GM21786 (cell line): ENCODE data around the gene KIF18B.

Experiments
- ATAC-seq: cut with Tn5 transposase; IDR thresholded peaks from one replicate; pipeline ENCODE4 v1.9.1; 2021; ENCODE audit not compliant: unreplicated experiment

The KIF18B gene

GRCh38 chr17:44947461-44948314, at the start of gene KIF18B:
Gene KIF18B, minus strand, starts transcription at chr17:44947773. Its CDS starts 11,429 bp downstream, at chr17:44936344.
- peak; percentile 94 for ATAC-seq

GRCh38 chr17:44996304-44996703, 48.7 kb upstream of the KIF18B start:
- ATAC-seq = no peak

GRCh38 chr17:44995436-44996001, 47.9 kb upstream of the KIF18B start:
- no peak for ATAC-seq

- no peak for ATAC-seq
Observed at GRCh38 chr17:44992242-44992939, 44.8 kb upstream of the KIF18B start.

- ATAC-seq = no peak
Observed at GRCh38 chr17:44990994-44991393, 43.4 kb upstream of the KIF18B start.

- no peak for ATAC-seq
Observed at GRCh38 chr17:44989552-44990138, 42.1 kb upstream of the KIF18B start.

- no peak for ATAC-seq
Observed at GRCh38 chr17:44988044-44988942, 40.7 kb upstream of the KIF18B start.

GRCh38 chr17:44983563-44983962, 36.0 kb upstream of the KIF18B start:
- no peak for ATAC-seq

- no peak for ATAC-seq
Observed at GRCh38 chr17:44982113-44982702, 34.6 kb upstream of the KIF18B start.

- no peak for ATAC-seq
Observed at GRCh38 chr17:44981221-44981968, 33.8 kb upstream of the KIF18B start.

GRCh38 chr17:44979426-44979995, 31.9 kb upstream of the KIF18B start:
- ATAC-seq = no peak

GRCh38 chr17:44978807-44979206, 31.2 kb upstream of the KIF18B start:
- no peak for ATAC-seq

GRCh38 chr17:44977814-44978550, 30.4 kb upstream of the KIF18B start:
- ATAC-seq = no peak

GRCh38 chr17:44977065-44977464, 29.5 kb upstream of the KIF18B start:
- ATAC-seq = no peak

GRCh38 chr17:44976206-44976605, 28.6 kb upstream of the KIF18B start:
- ATAC-seq = no peak

- no peak for ATAC-seq
Observed at GRCh38 chr17:44972953-44973352, 25.4 kb upstream of the KIF18B start.

- no peak for ATAC-seq
Observed at GRCh38 chr17:44971776-44972483, 24.4 kb upstream of the KIF18B start.
